Measurements from ENCODE around the gene WDR43.
A peak's percentile ranks its signal among the peaks of the same experiment; 100 is the strongest.
"Not testable (repeated sequence)": the region's sequence is repeated elsewhere in the genome, so short reads cannot be mapped to it uniquely, and the experiment has no call there.

The WDR43 gene

GRCh38 chr2:28970464-28971160, 76.1 kb downstream of the WDR43 start:
- DNase-seq, result no peak

GRCh38 chr2:28972778-28973335, 78.4 kb downstream of the WDR43 start:
- peak; percentile 78 to 92 for DNase-seq

- DNase-seq, result no peak
Observed at GRCh38 chr2:28974252-28974651, 79.8 kb downstream of the WDR43 start.

GRCh38 chr2:28975671-28976070, 81.2 kb downstream of the WDR43 start:
- peak in 1 of 2 donors; percentile 11 for DNase-seq

GRCh38 chr2:28976584-28976983, 82.1 kb downstream of the WDR43 start:
- no peak for DNase-seq

GRCh38 chr2:28977176-28977875, 82.9 kb downstream of the WDR43 start:
- no peak for DNase-seq

GRCh38 chr2:28978001-28978400, 83.5 kb downstream of the WDR43 start:
- DNase-seq, result not testable (repeated sequence)

- DNase-seq, result no peak
Observed at GRCh38 chr2:28978606-28979005, 84.1 kb downstream of the WDR43 start.

- no peak for DNase-seq
Observed at GRCh38 chr2:28979041-28979440, 84.6 kb downstream of the WDR43 start.

GRCh38 chr2:28979576-28980366, 85.3 kb downstream of the WDR43 start:
- DNase-seq, result no peak

- no peak for DNase-seq
Observed at GRCh38 chr2:28980368-28981015, 86.0 kb downstream of the WDR43 start.

- DNase-seq, result no peak
Observed at GRCh38 chr2:28981016-28981441, 86.6 kb downstream of the WDR43 start, which contains the start of gene TOGARAM2. TSS of gene TOGARAM2 (plus strand) at chr2:28981298. CDS start at chr2:28994835, 13,537 bp downstream.

GRCh38 chr2:28981620-28982376, 87.3 kb downstream of the WDR43 start:
- DNase-seq, result no peak

GRCh38 chr2:28982381-28982950, 88.0 kb downstream of the WDR43 start:
- no peak for DNase-seq

GRCh38 chr2:28986429-28986828, 92.0 kb downstream of the WDR43 start:
- peak in 1 of 2 donors; percentile 26 for DNase-seq

GRCh38 chr2:28989973-28990372, 95.5 kb downstream of the WDR43 start:
- no peak for DNase-seq

GRCh38 chr2:28990445-28990844, 96.0 kb downstream of the WDR43 start:
- no peak for DNase-seq

GRCh38 chr2:28991021-28991420, 96.6 kb downstream of the WDR43 start:
- no peak for DNase-seq

GRCh38 chr2:28991460-28991859, 97.0 kb downstream of the WDR43 start:
- peak; percentile 18 to 85 for DNase-seq

GRCh38 chr2:28993206-28993960, 98.9 kb downstream of the WDR43 start:
- no peak for DNase-seq

All from inflammatory macrophage (primary cell).